HCT116 (cell line): ENCODE data around the gene SUPT3H.

Experiments used
- CEBPB ChIP-seq: IDR thresholded peaks from 2 replicates; pipeline ENCODE4 v1.6.1; 2012; ENCODE audit warnings: low read depth
- CTCF ChIP-seq, 3 experiments: fragments of 200-600 bp in 1 of 3; sonication (generic) in 1 of 3; IDR thresholded peaks in 2 of 3; conservative IDR thresholded peaks in 1 of 3; 2 replicates each; pipeline ENCODE4 v1.5.1; 2012 to 2017; ENCODE audit warnings: low read depth in 2 of 3, low read length in 2 of 3, antibody characterized with exemption in 1 of 3, borderline replicate concordance in 1 of 3, control low read depth in 1 of 3, mild to moderate bottlenecking in 1 of 3, mixed read lengths in 1 of 3, mixed run types in 1 of 3, moderate library complexity in 1 of 3; ENCODE audit not compliant: insufficient read depth in 1 of 3
- EGR1 ChIP-seq: IDR thresholded peaks from 2 replicates; pipeline ENCODE4 v1.6.1; 2012; ENCODE audit warnings: low read depth
- POLR2A ChIP-seq: IDR thresholded peaks from 2 replicates; pipeline ENCODE4 v1.7.0; 2011; ENCODE audit warnings: borderline replicate concordance; ENCODE audit not compliant: insufficient read depth, insufficient read length; ENCODE audit errors: extremely low read depth
- POLR2AphosphoS5 ChIP-seq: IDR thresholded peaks from 2 replicates; pipeline ENCODE4 v1.6.1; 2011; ENCODE audit warnings: mild to moderate bottlenecking, low read depth, low read length, moderate library complexity
- SP1 ChIP-seq: IDR thresholded peaks from 2 replicates; pipeline ENCODE4 v1.6.1; 2012; ENCODE audit warnings: low read depth
- TF ChIP-seq, protein P1 (sequence below): IDR thresholded peaks from 2 replicates; pipeline ENCODE4 v1.6.1; 2011; ENCODE audit warnings: mild to moderate bottlenecking, low read length, moderate library complexity; ENCODE audit not compliant: insufficient replicate concordance; ENCODE audit errors: extremely low read depth
- TF ChIP-seq, protein P2 (sequence below): IDR thresholded peaks from 2 replicates; pipeline ENCODE4 v1.6.1; 2012

DNA sequence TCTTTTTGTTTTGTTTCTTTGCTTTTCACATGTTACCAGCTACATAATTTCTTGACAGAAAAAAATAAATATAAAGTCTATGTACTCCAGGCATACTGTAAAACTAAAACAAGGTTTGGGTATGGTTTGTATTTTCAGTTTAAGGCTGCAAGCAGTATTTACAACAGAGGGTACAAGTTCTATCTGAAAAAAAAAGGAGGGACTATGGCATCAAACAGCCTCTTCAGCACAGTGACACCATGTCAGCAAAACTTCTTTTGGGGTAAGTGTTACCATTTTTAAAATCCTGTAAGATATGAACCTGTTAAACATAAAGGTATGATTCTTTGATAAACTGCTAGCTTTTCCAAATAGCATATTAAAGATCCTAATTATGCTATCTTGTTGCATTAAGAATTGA, 49.2 kb downstream of the SUPT3H start:
- TF ChIP-seq CTCF (IDR thresholded peaks at IDR 0.05 in 2 of 3, conservative IDR thresholded peaks at IDR 0.05 in 1 of 3; ENCODE audit: borderline replicate concordance in 1 of 3, insufficient read depth in 1 of 3, low read depth in 2 of 3, low read length in 2 of 3) = no peak
- TF ChIP-seq, protein P1, sequence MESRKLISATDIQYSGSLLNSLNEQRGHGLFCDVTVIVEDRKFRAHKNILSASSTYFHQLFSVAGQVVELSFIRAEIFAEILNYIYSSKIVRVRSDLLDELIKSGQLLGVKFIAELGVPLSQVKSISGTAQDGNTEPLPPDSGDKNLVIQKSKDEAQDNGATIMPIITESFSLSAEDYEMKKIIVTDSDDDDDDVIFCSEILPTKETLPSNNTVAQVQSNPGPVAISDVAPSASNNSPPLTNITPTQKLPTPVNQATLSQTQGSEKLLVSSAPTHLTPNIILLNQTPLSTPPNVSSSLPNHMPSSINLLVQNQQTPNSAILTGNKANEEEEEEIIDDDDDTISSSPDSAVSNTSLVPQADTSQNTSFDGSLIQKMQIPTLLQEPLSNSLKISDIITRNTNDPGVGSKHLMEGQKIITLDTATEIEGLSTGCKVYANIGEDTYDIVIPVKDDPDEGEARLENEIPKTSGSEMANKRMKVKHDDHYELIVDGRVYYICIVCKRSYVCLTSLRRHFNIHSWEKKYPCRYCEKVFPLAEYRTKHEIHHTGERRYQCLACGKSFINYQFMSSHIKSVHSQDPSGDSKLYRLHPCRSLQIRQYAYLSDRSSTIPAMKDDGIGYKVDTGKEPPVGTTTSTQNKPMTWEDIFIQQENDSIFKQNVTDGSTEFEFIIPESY = no peak
- no peak for TF ChIP-seq CEBPB
- no peak for TF ChIP-seq POLR2AphosphoS5
- no peak for TF ChIP-seq SP1
- TF ChIP-seq, protein P2, sequence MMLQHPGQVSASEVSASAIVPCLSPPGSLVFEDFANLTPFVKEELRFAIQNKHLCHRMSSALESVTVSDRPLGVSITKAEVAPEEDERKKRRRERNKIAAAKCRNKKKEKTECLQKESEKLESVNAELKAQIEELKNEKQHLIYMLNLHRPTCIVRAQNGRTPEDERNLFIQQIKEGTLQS = no peak
- TF ChIP-seq EGR1 = no peak
- TF ChIP-seq POLR2A = no peak
